H9 (cell line): ENCODE data around the gene CTNNBL1. TPM values are rescaled to one million over a fixed set of nuclear protein-coding genes. Genes with fewer than 3 reads are reported as not detected.

ENCODE experiments used
- DNase-seq: peaks from one replicate; pipeline ENCODE4 v3.0.0-alpha.2; 2017
- H2AFZ ChIP-seq: one replicate; pipeline ENCODE4 v1.6.1; 2013; ENCODE audit warnings: mild to moderate bottlenecking, low read length, control low read depth, moderate library complexity
- H2AK5ac ChIP-seq: 2 replicates; pipeline ENCODE4 v1.6.1; 2013; ENCODE audit warnings: low read length, control low read depth, mixed read lengths; ENCODE audit not compliant: insufficient read length
- H2BK120ac ChIP-seq: one replicate; pipeline ENCODE4 v1.6.1; 2013; ENCODE audit warnings: low read depth, mild to moderate bottlenecking, low read length, control low read depth, inconsistent platforms; ENCODE audit not compliant: poor library complexity, severe bottlenecking
- H2BK12ac ChIP-seq: 2 replicates; pipeline ENCODE4 v1.6.1; 2013; ENCODE audit warnings: low read length, control low read depth, mixed read lengths, low read depth; ENCODE audit not compliant: insufficient read length
- H2BK15ac ChIP-seq: 2 replicates; pipeline ENCODE4 v1.6.1; 2013; ENCODE audit warnings: low read depth, low read length, control low read depth
- H2BK20ac ChIP-seq: one replicate; pipeline ENCODE4 v1.6.1; 2013; ENCODE audit warnings: low read depth, mild to moderate bottlenecking, low read length, control low read depth, inconsistent platforms; ENCODE audit not compliant: poor library complexity, severe bottlenecking
- H2BK5ac ChIP-seq: 2 replicates; pipeline ENCODE4 v1.6.1; 2013; ENCODE audit warnings: low read length, control low read depth, mixed read lengths; ENCODE audit not compliant: insufficient read length
- H3K14ac ChIP-seq: 2 replicates; pipeline ENCODE4 v1.6.1; 2013; ENCODE audit warnings: low read length, control low read depth; ENCODE audit not compliant: insufficient read depth
- H3K18ac ChIP-seq: 2 replicates; pipeline ENCODE4 v1.6.1; 2013; ENCODE audit warnings: low read depth, mild to moderate bottlenecking, mixed read lengths, low read length, control low read depth; ENCODE audit not compliant: insufficient read length
- H3K23ac ChIP-seq: 2 replicates; pipeline ENCODE4 v1.6.1; 2013; ENCODE audit warnings: low read length, control low read depth, mixed read lengths, low read depth; ENCODE audit not compliant: insufficient read length
- H3K23me2 ChIP-seq: 2 replicates; pipeline ENCODE4 v1.6.1; 2013; ENCODE audit warnings: low read depth, mild to moderate bottlenecking, mixed read lengths, low read length, control low read depth; ENCODE audit not compliant: insufficient read length, poor library complexity, severe bottlenecking
- H3K27ac ChIP-seq: 2 replicates; pipeline ENCODE4 v1.5.1; 2013; ENCODE audit warnings: low read length, control low read depth, mixed read lengths, low read depth; ENCODE audit not compliant: insufficient read length
- H3K27me3 ChIP-seq: 2 replicates; pipeline ENCODE4 v1.6.1; 2013; ENCODE audit warnings: low read length, control low read depth, inconsistent platforms; ENCODE audit not compliant: insufficient read depth
- H3K4ac ChIP-seq: 2 replicates; pipeline ENCODE4 v1.6.1; 2013; ENCODE audit warnings: low read depth, mild to moderate bottlenecking, control low read depth, inconsistent platforms, low read length, moderate library complexity
- H3K4me1 ChIP-seq: 2 replicates; pipeline ENCODE4 v1.6.1; 2013; ENCODE audit warnings: low read length, control low read depth, inconsistent platforms; ENCODE audit not compliant: insufficient read depth
- H3K4me2 ChIP-seq: 2 replicates; pipeline ENCODE4 v1.6.1; 2013; ENCODE audit warnings: low read length, control low read depth, mixed read lengths; ENCODE audit not compliant: insufficient read length, insufficient read depth
- H3K56ac ChIP-seq: 2 replicates; pipeline ENCODE4 v1.6.1; 2013; ENCODE audit warnings: low read depth, mild to moderate bottlenecking, mixed read lengths, low read length, control low read depth; ENCODE audit not compliant: insufficient read length
- H3K79me1 ChIP-seq: 2 replicates; pipeline ENCODE4 v1.6.1; 2013; ENCODE audit warnings: low read depth, mild to moderate bottlenecking, moderate library complexity, low read length, control low read depth, inconsistent platforms; ENCODE audit not compliant: insufficient read depth, poor library complexity, severe bottlenecking
- H3K79me2 ChIP-seq: 2 replicates; pipeline ENCODE4 v1.6.1; 2013; ENCODE audit warnings: low read length, control low read depth, inconsistent platforms; ENCODE audit not compliant: insufficient read depth
- H3K9ac ChIP-seq: 2 replicates; pipeline ENCODE4 v1.6.1; 2013; ENCODE audit warnings: low read length, control low read depth, mixed read lengths; ENCODE audit not compliant: insufficient read length; ENCODE audit errors: extremely low read depth
- H3K9me3 ChIP-seq: one replicate; pipeline ENCODE4 v1.6.1; 2013; ENCODE audit warnings: low read depth, low read length, inconsistent platforms; ENCODE audit not compliant: control insufficient read depth
- H3T11ph ChIP-seq: one replicate; pipeline ENCODE4 v1.6.1; 2013; ENCODE audit warnings: mild to moderate bottlenecking, low read length, control low read depth, inconsistent platforms
- H4K20me1 ChIP-seq: one replicate; pipeline ENCODE4 v1.6.1; 2013; ENCODE audit not compliant: control insufficient read depth, insufficient read length, insufficient read depth
- H4K5ac ChIP-seq: 2 replicates; pipeline ENCODE4 v1.6.1; 2013; ENCODE audit warnings: low read depth, mild to moderate bottlenecking, mixed read lengths, low read length, control low read depth; ENCODE audit not compliant: insufficient read length
- H4K8ac ChIP-seq: replicated peaks from 2 replicates; pipeline ENCODE4 v1.6.1; 2013; ENCODE audit warnings: low read length, control low read depth, mixed read lengths, low read depth; ENCODE audit not compliant: insufficient read length
- H4K91ac ChIP-seq: 2 replicates; pipeline ENCODE4 v1.6.1; 2013; ENCODE audit warnings: low read depth, mild to moderate bottlenecking, moderate library complexity, mixed read lengths, low read length, control low read depth; ENCODE audit not compliant: insufficient read length
- H3K27ac Mint-ChIP-seq, 3 experiments: 2 replicates in 2 of 3; 3 replicates in 1 of 3; pipeline ENCODE4 v1.8.0; 2020 to 2021; ENCODE audit warnings: mixed read lengths in 3 of 3, mild to moderate bottlenecking in 1 of 3, moderate library complexity in 1 of 3
- H3K27me3 Mint-ChIP-seq: 2 replicates; pipeline ENCODE4 v1.8.0; 2021; ENCODE audit warnings: low read depth, mild to moderate bottlenecking, moderate library complexity, mixed read lengths
- H3K36me3 Mint-ChIP-seq, 3 experiments: 2 replicates in 2 of 3; 3 replicates in 1 of 3; pipeline ENCODE4 v1.8.0; 2020 to 2021; ENCODE audit warnings: low read depth in 3 of 3, mixed read lengths in 3 of 3; ENCODE audit not compliant: insufficient read depth in 1 of 3
- H3K4me1 Mint-ChIP-seq, 2 experiments: 2 replicates each; pipeline ENCODE4 v1.8.0; 2020; ENCODE audit warnings: mixed read lengths in 2 of 2
- H3K4me3 Mint-ChIP-seq, 2 experiments: 2 replicates in 1 of 2; 3 replicates in 1 of 2; pipeline ENCODE4 v1.8.0; 2020 to 2021; ENCODE audit warnings: mild to moderate bottlenecking in 2 of 2, mixed read lengths in 2 of 2, moderate library complexity in 1 of 2
- H3K9me3 Mint-ChIP-seq, 2 experiments: 2 replicates in 1 of 2; 3 replicates in 1 of 2; pipeline ENCODE4 v1.8.0; 2020; ENCODE audit warnings: mild to moderate bottlenecking in 2 of 2, mixed read lengths in 2 of 2, moderate library complexity in 1 of 2
- WGBS: extraction: QIAGEN DNeasy Blood & Tissue Kit; methylation state at CpG from one replicate; pipeline ENCODE4 v1.1.7; 2013; ENCODE audit warnings: missing lambda C conversion rate, low lambda C conversion rate, mixed read lengths; ENCODE audit not compliant: insufficient read length; ENCODE audit errors: extremely low coverage; 5-methylcytosine and 5-hydroxymethylcytosine counted together
- total RNA-seq: library from RNA; stranded (reverse); gene quantifications from 2 replicates; pipeline ENCODE4 v1.2.1, GENCODE V29; 2021
- TF ChIP-seq, protein P1 (sequence below): fragments of 200-600 bp; sonication (generic); conservative IDR thresholded peaks from 3 replicates; pipeline ENCODE4 v1.8.0; 2021; ENCODE audit warnings: antibody characterized with exemption, mild to moderate bottlenecking

CTNNBL1 gene
- total RNA-seq, 1 experiment from 2014 or later = 67.2 TPM

DNA sequence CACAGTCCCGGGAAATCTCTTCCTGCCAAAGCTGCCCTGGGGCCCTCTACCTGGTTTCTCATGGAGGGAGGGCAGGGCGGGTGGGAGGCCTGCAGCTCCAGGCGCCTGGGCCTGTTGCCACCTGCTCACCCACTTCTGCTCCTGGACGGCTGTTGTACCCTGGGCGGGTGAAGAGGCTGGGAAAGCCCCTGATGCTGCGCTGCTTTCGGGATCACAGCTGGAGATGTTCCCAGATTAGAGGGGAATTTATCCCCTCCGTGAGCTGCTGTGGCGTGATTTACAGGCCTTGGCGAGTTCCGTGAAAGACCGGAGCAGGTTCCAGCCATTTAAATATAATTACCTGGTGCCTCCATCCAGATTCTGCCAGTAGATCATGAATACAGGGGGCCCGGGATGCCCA lies 196.8 kb downstream of the CTNNBL1 start:
- no peaks in the 10 kb centered on the region for H3K79me1 ChIP-seq
- H3K4me1 Mint-ChIP-seq = no peaks in the 10 kb centered on the region
- H3K79me2 ChIP-seq = no peaks in the 10 kb centered on the region
- H3K9ac ChIP-seq = no peak overlapping the region
- no peak overlapping the region for H3K56ac ChIP-seq
- no peak overlapping the region for H3K4ac ChIP-seq
- H3K27me3 Mint-ChIP-seq = no peaks in the 10 kb centered on the region
- no peak overlapping the region for H3K23ac ChIP-seq
- no peak overlapping the region for H3K27ac ChIP-seq
- H3K14ac ChIP-seq = no peak overlapping the region
- no CpG with 5 or more reads among the region's 13 CpGs for WGBS
- H4K20me1 ChIP-seq = no peaks in the 10 kb centered on the region
- no peak overlapping the region for H3K18ac ChIP-seq
- no peak overlapping the region for H3T11ph ChIP-seq
- H2BK5ac ChIP-seq = no peak overlapping the region
- H3K4me1 ChIP-seq = no peaks in the 10 kb centered on the region
- no peak overlapping the region for H4K91ac ChIP-seq
- H3K23me2 ChIP-seq = peaks cover 2% of the 10 kb centered on the region
- no peak overlapping the region for H4K5ac ChIP-seq
- H3K27me3 ChIP-seq = no peaks in the 10 kb centered on the region
- no peak overlapping the region for H2BK120ac ChIP-seq
- H2BK20ac ChIP-seq = no peak overlapping the region
- H4K8ac ChIP-seq = no peak overlapping the region
- H3K4me2 ChIP-seq = no peak overlapping the region
- no peak overlapping the region for H3K27ac Mint-ChIP-seq
- no peaks in the 10 kb centered on the region for H3K36me3 Mint-ChIP-seq
- TF ChIP-seq, protein P1, sequence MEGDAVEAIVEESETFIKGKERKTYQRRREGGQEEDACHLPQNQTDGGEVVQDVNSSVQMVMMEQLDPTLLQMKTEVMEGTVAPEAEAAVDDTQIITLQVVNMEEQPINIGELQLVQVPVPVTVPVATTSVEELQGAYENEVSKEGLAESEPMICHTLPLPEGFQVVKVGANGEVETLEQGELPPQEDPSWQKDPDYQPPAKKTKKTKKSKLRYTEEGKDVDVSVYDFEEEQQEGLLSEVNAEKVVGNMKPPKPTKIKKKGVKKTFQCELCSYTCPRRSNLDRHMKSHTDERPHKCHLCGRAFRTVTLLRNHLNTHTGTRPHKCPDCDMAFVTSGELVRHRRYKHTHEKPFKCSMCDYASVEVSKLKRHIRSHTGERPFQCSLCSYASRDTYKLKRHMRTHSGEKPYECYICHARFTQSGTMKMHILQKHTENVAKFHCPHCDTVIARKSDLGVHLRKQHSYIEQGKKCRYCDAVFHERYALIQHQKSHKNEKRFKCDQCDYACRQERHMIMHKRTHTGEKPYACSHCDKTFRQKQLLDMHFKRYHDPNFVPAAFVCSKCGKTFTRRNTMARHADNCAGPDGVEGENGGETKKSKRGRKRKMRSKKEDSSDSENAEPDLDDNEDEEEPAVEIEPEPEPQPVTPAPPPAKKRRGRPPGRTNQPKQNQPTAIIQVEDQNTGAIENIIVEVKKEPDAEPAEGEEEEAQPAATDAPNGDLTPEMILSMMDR = no peak
- H2AFZ ChIP-seq = no peak overlapping the region
- H3K4me3 Mint-ChIP-seq = no peak overlapping the region
- no peaks in the 10 kb centered on the region for H3K9me3 ChIP-seq
- no peaks in the 10 kb centered on the region for H3K9me3 Mint-ChIP-seq
- H2AK5ac ChIP-seq = no peak overlapping the region
- no peak overlapping the region for H2BK12ac ChIP-seq
- DNase-seq = no peak
- no peak overlapping the region for H2BK15ac ChIP-seq
